GM18909 (cell line): ENCODE data around the gene KLHL12.

Experiments used
- ATAC-seq: cut with Tn5 transposase; IDR thresholded peaks from one replicate; pipeline ENCODE4 v1.9.1; 2021; ENCODE audit warnings: mild to moderate bottlenecking; ENCODE audit not compliant: unreplicated experiment, poor library complexity

Gene KLHL12

DNA sequence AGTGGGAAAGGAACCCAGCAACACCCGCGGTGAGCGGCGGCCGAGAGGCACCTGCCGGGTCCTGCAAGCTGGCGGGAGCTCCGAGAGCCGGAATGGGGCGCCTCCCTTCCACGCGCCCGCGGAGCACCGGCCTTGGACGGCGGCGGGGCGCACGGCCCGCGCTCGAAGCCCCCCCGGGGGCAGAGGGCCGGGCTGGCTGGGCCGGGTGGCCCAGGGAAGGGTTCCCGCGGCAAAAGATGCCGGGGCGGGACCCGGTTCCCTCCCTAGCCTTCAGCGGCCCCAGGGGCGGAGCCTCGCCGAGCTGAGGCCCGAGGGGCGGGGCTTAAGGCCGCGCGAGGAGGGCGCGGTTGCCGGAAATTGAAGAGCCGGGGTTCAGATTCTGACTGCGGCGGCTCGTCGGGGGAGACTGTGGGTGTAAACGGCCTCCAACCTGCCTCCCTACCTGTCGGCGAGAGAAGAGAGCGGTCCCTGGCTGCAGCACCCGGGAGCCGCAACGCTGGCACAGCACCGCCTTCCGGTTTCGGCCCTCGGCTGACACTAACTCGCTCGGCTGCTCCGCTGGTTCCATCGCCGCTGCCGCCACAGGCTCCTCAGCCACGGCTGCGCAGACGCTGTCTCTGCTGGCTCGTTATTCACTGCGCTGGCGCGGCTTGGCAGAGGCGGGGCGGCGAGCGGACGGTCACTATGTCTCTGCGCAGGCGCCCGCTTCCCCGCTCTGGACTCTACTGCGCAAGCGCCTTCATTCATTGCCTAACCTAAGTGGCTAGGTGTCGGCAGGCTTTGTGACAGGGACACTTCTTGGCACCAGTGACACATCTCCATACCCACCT, 38.3 kb downstream of the KLHL12 start, which contains the start of gene RABIF:
Gene RABIF, minus strand, starts transcription at position 619 of the 830 bp plus-strand sequence. Its CDS starts 51 bp downstream, at position 568.
- ATAC-seq = peak; percentile 89

DNA sequence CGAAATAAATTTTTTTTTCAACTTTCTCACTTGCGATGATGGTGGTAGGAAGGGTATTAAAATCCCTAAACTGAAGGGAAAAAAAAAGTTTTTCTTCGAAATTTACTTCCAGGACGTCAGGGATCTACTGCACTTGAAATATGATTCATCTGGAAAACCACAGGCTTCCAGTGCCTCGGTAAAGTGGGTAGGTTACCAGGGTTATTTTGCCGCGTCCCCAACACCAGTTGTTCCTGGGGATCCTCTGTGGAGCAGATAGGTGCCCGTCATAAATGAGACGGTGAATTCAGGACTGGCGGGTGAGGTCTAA, 38.9 kb downstream of the KLHL12 start:
- ATAC-seq = no peak

DNA sequence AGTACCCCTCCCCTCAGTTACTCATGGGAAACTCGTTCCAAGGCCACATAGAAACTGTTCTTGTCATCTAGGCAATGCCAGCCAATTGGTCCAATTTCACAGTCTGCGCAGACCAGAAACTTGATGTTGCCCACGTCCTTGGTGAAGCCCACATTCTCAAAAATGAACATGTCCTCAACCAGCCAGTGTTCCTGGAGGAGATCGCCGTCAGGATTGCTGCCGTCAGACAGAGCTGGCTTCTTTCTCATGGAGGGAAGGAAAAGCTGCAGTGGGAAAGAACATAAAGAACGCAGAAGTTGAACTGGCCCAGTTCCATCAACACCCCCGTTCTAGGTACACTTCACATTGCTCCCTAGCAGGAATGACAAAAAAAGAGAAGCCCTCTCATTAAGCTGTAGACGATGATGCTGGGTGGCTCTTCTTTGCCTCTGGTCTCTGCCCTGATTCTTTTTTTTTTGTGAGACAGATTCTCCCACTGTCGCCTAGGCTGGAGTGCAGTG, 46.0 kb downstream of the KLHL12 start:
- ATAC-seq = no peak

DNA sequence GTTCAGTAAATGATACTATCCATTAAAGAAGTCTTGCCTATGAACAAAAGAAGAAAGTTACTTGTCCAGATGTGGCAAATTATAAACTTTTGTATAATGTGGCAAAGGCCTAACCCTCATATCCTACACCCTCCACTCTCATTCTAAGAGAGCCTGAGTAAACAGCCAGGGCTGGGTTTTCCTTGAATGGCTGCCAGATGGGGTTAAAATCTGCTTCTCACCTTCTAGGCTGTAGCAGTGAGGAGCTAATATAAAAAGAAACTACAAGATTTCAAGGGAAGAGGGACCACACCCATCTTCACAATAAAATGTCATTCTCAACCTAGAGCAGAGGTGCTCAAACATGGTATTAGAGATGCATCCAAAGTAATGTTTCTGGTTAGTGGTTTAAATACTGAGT, 47.0 kb downstream of the KLHL12 start:
- no peak for ATAC-seq

DNA sequence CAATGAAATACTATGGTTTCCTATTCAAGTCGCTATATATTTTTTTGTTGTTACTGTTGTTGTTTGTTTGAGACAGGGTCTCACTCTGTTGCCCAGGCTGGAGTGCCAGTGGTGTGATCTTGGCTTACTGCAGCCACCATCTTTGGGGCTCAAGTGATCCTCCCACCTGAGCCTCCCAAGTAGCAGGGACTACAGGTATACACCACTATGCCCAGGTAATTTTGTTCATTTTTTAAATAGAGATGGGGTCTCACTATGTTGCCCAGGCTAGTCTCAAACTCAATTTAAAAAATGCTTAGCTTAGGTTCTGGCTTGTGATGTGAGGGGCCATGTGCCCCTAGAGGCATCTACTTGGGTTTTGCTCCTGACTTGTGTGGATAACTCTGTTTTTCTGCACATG, 47.9 kb downstream of the KLHL12 start:
- no peak for ATAC-seq

DNA sequence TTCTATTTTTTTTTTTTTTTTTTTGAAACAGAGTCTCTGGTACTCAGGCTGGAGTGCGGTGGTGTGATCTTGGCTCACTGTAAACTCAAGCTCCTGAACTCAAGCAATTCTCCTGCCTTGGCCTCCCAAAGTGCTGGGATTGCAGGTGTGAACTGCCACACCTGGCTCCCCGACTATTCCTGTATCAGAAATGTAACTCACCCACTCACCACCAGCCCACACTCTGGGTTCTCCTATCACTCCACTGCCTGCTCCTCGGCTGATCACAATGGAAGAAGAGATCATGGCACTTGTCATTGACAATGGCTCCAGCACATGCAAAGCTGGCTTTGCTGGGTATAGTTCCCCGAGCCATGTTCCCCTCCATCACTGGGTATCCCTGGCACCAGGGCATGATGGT, 54.0 kb downstream of the KLHL12 start:
- ATAC-seq = no peak

DNA sequence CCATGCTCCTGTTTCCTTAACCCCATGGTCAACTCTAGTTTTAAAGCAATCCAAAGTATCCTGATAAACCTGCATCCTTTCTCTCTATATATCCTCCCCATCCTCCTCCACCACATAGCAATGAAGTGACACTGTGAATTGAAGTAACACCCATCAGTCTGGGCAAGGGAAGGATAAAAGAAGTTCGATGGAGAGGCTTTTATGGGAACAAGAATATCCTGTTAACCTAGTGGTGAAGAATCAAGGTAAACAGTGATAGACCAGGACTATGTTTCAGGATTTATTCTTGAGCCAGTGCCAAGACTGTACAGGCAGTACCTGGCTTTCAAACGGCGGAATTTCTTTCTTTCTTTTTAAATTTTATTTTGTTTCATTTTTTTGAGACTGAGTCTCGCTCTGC, 55.7 kb downstream of the KLHL12 start:
- ATAC-seq = no peak

DNA sequence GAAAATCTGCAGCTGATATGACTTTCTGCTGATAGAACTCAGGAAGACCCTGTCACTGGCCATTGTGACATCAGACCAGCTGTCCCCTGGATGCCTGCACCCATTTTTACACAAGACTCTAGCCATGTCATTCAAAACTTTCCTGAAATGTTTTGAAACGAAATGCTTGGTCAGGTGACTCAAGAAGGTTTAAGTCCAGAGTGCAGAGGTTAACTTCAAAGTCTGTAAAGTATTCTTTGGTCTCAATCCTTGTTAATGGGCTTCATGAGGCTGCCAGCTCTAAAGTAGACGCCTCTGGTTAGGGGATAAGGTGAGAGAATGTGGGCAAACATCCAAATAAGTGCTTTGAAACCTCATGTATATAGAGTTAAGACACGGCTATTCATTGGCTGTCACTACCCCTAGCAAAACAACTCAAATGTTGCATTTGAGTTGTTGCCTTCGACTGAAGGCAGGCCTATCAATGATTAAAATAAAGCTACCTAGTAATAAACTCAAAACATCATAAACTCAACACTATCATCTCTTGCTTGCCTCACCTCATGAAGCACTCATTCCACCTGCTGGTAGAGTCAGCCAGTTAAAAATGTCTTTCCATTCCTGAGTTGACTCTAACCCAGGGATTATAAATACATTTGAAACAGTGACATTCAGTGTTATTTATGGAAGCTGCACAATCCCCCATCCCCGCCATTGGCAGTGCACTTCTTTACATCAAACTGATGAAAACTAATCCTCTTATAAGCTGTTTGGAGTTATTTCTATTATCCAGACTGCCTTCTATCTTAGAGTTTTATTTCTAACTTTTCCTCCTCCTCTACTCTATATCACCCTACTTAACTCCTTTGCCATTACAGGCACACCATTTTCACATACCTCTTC, 64.1 kb downstream of the KLHL12 start:
- ATAC-seq = no peak

DNA sequence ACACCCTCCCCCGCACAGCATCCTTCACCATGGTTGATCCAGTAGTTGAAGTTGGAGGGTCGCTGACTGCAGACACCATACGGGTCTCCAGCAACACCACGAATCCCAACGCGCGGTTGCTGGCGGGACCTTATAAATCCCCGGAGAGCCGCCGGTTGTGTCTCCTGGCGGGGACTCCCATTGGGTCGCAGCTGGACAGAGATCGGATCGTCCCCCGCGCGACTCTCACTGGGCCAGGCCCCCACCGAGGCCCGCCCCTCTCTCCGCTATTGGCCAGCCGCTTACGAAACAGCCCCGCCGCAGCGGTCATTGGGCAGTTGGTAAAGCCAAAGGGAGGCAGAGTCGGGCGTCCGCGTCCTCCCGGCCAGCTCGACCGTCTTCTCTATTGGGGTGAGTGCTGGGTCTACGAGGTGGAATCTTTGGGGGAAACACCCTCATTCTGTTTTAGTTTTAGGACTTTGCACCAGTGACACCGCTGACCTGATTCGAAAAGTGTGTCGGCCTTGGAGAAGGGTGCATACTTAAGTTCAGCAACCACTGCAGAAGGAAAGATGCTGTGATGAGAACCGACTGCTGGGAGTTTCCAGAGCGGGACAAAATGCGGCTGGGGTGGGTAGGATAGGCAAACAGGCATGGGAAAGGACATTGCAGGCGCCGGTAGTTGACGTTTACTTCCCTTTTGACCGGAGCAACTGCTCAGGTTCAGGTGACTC, 65.5 kb downstream of the KLHL12 start:
- peak; percentile 88 for ATAC-seq

DNA sequence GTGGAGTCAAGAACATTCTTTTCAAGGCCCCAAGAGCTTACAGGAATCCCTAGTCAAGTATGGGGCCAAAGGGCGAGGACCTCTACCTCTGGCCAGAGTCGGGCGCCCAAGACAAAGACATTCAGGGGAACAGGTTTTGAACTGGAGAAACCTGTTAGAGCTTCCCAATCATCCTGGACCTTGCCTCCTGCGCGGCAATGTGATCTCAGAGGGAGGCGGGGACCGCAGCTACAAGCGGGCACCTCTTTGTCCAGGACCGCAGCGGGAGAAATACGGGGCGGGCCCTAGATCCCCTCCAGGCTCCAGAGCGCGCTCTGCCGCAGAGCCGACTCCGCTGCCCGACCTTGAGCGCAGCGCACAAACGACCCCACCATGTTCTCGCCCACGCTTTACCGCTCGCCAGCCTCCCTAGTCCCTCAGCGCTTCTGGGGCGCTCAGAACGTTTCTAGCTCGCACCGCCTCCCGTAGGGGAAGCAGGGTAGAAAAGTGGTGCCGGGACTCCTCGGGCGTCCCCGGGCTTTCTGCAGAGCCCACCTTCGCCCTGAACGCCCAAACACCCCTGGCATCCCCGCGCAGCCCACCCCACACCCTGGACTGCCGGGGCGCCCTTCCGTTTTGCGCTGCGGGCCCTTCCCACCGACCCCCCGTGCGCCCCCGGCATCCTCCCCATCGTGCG, 66.2 kb downstream of the KLHL12 start:
- ATAC-seq = peak; percentile 12

DNA sequence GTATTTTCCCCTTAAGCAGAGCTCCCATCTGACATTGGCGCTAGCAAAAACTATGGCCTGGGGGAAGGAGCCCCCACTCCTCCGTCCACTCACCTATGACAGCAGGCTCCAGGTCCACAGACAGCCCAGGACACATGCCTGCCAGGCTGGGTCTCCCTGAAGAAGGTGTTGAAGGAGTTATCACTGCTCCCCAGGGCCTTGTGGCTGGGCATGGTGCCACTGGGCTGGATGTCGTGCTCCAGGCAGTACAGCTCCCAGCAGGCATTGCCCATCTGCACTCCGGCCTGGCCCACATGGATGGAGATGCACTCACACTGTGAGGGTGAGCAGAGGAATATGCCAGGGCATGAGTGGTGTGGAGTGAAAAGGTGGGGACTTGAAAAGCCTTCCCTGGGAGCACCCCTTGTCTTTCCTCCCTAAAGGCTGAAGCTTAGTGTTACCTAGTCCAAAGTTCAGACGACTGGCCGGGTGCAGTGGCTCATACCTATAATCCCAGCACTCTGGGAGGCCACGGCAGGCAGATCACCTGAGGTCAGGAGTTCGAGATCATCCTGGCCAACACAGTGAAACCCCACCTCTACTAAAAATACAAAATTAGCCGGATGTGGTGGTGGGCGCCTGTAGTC, 68.1 kb downstream of the KLHL12 start:
- ATAC-seq = no peak

DNA sequence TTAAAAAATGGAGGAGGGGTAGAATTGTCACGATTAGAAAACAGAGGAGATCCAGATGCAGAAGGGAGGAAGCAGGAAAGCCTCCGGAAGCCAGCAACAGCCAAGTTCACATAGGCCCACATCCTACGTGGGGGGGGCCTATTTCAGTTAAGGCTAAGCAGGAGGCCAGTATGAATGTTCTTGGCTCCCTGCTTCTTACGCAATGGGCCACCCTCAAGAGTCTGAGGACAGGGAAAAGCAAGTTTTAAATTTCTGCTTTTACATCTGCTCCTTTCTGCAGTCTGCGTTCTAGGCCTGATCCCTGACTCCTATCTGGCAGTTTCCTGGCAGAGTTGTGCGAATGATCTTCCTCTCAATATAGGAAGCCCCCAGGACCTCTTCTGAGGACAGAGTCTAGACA, 68.7 kb downstream of the KLHL12 start:
- ATAC-seq = no peak

DNA sequence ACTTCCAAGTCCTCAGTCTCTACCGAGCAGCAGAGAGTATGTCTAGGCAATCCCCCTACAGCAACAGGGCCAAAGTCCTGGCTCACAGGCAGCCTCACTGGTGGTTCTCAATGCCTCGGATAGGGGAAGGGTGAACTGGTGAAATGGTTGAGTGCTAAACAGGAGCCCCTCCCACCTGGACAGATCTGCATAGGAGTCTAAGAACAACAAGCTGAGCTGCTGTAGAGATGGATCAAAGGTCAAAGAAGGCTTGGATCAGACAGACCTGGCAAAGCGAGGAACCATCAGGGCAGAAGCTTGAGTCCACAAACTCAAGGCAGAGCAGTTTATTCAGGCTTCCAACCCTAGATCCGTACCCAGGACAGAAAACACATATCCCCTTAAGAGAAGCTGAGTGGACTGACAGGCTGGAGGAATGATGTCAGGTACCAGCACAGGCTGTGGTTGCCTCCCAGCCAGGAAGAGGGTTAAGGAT, 69.9 kb downstream of the KLHL12 start:
- no peak for ATAC-seq

DNA sequence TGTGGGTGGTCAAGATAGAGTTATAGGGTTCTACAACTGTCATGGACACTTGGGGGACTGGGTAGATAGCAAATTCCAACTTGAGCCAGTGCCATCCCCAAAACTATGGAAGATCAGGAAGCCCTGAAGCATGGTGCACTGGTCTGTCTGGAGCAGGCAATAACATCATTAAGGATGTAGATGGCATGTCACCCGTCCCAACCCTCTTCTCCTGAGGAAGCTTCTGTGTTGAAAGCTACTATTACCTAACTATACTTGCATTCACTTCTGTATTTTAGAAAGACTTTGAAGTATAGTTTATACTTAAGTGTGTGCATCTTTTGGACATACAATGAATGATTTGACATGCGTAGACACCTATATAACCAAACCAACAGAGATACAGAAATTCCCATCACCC, 71.0 kb downstream of the KLHL12 start:
- ATAC-seq = no peak

DNA sequence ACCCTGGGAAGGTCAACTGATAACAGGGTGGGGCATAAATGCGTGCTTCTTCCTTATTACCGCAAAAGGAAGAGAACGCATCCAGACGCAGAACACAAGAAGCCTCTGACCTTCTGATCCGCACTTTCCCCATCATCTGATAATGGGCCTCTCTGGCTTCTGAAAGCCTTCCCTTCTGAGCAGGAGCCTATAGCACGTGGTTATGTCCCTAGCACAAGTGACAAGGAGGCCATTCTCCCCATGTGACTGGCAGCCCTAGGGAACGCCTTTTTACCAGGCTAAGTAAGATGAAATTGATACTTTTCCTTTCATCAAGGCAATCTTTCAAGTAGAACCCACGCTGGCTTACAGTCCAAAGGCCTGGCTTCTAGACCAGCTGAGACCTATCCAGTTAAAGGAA, 72.2 kb downstream of the KLHL12 start:
- ATAC-seq = no peak

DNA sequence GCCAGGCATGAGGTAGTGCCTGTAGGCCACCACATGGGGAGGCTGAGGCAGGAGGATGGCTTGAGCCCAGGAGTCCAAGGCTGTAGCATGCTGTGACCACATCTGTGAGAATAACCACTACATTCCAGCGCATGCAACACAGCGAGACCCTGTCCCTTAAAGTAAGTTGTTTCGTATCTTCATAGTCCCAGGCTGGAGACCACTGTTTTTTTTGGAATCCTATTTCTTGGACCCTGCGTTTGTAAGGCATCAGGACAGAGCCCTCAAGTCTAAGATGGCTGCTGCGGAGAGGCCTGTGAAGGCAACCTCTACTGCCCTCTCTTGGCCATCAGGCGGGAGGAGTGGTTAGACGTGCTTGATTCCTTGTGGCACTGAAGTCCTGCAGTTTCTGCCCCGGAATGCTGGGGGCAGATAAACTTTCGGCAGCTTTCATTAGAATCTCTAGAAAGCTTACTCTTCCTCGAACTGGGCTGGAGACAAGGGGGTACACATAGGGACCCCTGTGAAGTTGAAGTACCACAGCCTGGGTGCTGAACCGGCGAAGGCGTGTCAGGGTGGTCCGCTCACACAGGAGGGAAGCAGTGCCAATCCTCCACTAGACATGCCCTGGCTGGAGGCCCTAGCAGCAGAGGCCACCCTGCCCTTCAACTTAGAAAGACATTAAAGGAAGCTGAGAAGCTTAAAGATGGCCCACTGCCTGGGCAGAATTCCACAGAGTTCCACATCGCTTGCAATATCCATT, 74.7 kb downstream of the KLHL12 start:
- no peak for ATAC-seq

DNA sequence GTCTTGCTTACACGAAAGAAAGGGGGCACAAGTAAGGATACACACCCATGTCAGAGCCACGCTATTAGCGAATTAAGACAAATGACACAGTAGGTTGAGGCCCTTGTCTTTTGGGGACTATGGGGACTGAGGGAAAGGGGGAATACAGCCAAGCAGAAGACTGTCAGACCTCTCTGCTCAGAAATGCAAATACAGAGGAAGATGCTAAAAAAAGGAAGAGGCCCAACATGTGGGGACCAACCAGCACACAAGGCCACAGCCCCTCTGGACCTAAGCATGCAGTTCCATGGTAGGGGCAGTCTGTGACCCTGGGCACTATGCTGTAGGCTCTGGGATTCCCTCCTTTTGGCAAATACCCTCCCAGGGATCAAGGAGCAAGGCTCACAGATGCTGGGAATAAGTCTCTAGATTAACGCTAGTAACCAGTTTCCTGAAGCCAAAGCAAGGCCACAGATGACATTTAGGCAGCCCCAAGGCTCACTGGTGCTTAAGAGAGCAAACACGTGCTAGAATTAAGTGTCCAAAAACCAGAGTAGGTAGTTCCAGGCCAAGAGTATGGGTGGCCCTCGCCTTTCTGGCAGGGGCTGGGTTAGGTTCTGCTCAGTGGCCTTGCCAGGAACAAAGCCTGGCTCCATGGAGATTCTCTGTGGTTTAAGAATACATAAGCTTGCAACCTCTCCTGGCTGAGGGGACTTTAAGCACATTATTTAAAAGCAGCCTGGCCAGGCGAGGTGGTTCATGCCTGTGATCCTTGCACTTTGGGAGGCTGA, 76.3 kb downstream of the KLHL12 start:
- no peak for ATAC-seq

DNA sequence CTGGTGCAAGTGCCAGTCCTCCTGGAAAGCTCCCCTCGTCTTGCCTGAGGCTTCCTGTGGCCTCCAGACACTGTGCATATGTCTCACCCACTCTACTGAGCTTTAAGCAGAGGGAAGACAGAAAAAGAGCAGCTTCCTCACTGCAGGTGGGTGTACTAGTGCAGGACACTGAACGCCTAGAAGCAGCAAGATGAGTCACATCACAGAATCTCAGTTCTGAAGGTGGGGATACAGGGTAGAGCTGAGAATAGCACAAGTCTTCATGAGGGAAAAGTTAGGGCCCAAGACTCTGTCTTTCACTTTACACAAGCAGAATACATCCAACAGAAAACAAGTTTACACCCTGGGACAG, 78.9 kb downstream of the KLHL12 start:
- no peak for ATAC-seq
